ENCODE measurements around the gene FBXO22.

Gene FBXO22

GRCh38 chr15:75891895-75892294, 11.8 kb upstream of the FBXO22 start:
- Histone ChIP-seq H3F3A (ENCODE audit: control insufficient read depth, insufficient read depth) (peaks cover 2% of the 10 kb centered on the region; the same call in 1 of the 2 replicates), H3K9me2 (replicated peaks; ENCODE audit: control insufficient read depth, low read length) (no peaks in the 10 kb centered on the region), H3K79me2 (ENCODE audit: control insufficient read depth, low read length) (no peaks in the 10 kb centered on the region), H3K36me3 (ENCODE audit: control insufficient read depth, low read length) (peaks cover 18% of the 10 kb centered on the region), H3K4me1 (ENCODE audit: control insufficient read depth, low read length) (no peaks in the 10 kb centered on the region), H4K20me1 (ENCODE audit: control insufficient read depth, insufficient read depth, low read depth, low read length) (no peaks in the 10 kb centered on the region), H3K4me3 (ENCODE audit: low read length) (no peak overlapping the region), H3K27ac (ENCODE audit: low read depth, low read length) (no peak overlapping the region), H3K4me2 (ENCODE audit: low read length) (no peak overlapping the region), H3K27me3 (ENCODE audit: control insufficient read depth, low read length) (no peaks in the 10 kb centered on the region), H3K9me3 (ENCODE audit: control insufficient read depth, insufficient read depth, low read length) (no peaks in the 10 kb centered on the region)
- TF ChIP-seq EZH2phosphoT487 (IDR thresholded peaks at IDR 0.05; ENCODE audit: borderline replicate concordance, low read length) (no peak), CTCF (IDR thresholded peaks at IDR 0.05; ENCODE audit: low read depth, low read length, poor library complexity, severe bottlenecking) (no peak)

- no peaks in the 10 kb centered on the region for H3K9me3 ChIP-seq (ENCODE audit: control insufficient read depth, insufficient read depth, low read length)
- H3F3A ChIP-seq (ENCODE audit: control insufficient read depth, insufficient read depth) = peaks cover 7% of the 10 kb centered on the region; the same call in 1 of the 2 replicates
- H4K20me1 ChIP-seq (ENCODE audit: control insufficient read depth, insufficient read depth, low read depth, low read length) = no peaks in the 10 kb centered on the region
- H3K4me3 ChIP-seq (ENCODE audit: low read length) = no peak overlapping the region
- H3K27me3 ChIP-seq (ENCODE audit: control insufficient read depth, low read length) = no peaks in the 10 kb centered on the region
- TF ChIP-seq EZH2phosphoT487 (IDR thresholded peaks at IDR 0.05; ENCODE audit: borderline replicate concordance, low read length) (no peak), CTCF (IDR thresholded peaks at IDR 0.05; ENCODE audit: low read depth, low read length, poor library complexity, severe bottlenecking) (no peak)
- no peaks in the 10 kb centered on the region for H3K79me2 ChIP-seq (ENCODE audit: control insufficient read depth, low read length)
- no peaks in the 10 kb centered on the region for H3K4me1 ChIP-seq (ENCODE audit: control insufficient read depth, low read length)
- H3K9me2 ChIP-seq (replicated peaks; ENCODE audit: control insufficient read depth, low read length) = no peaks in the 10 kb centered on the region
- no peak overlapping the region for H3K4me2 ChIP-seq (ENCODE audit: low read length)
- no peak overlapping the region for H3K27ac ChIP-seq (ENCODE audit: low read depth, low read length)
- H3K36me3 ChIP-seq (ENCODE audit: control insufficient read depth, low read length) = peaks cover 6% of the 10 kb centered on the region
Measured at GRCh38 chr15:75895731-75896130, 7.9 kb upstream of the FBXO22 start.

DNA sequence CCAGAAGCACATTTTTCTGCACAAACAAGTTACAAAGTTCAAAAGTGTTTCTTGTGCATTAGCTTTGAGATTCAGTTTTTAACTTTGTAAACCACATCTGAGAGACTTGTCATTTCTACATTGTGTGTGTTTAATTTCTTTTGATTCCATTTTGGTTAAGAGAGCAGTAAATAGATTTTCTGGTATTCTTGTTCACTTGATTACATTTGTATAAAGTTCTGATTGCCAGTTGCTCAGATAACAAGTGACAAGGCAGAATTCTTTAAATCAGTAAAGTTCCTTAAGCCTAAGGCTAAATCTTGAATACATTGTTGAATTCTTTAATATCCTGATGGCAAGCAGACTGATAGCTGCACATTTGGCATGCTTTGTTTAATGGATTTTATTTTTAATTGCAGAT, 3.1 kb upstream of the FBXO22 start:
- Histone ChIP-seq H3K27ac (ENCODE audit: low read depth, low read length) (no peak overlapping the region), H3K79me2 (ENCODE audit: control insufficient read depth, low read length) (peaks cover 17% of the 10 kb centered on the region), H3K9me2 (replicated peaks; ENCODE audit: control insufficient read depth, low read length) (no peaks in the 10 kb centered on the region), H4K20me1 (ENCODE audit: control insufficient read depth, insufficient read depth, low read depth, low read length) (no peaks in the 10 kb centered on the region), H3K4me2 (ENCODE audit: low read length) (no peak overlapping the region), H3F3A (ENCODE audit: control insufficient read depth, insufficient read depth) (peaks cover 7% of the 10 kb centered on the region; the same call in 1 of the 2 replicates), H3K27me3 (ENCODE audit: control insufficient read depth, low read length) (no peaks in the 10 kb centered on the region), H3K36me3 (ENCODE audit: control insufficient read depth, low read length) (peaks cover 6% of the 10 kb centered on the region), H3K4me3 (ENCODE audit: low read length) (no peak overlapping the region), H3K4me1 (ENCODE audit: control insufficient read depth, low read length) (peaks cover 14% of the 10 kb centered on the region), H3K9me3 (ENCODE audit: control insufficient read depth, insufficient read depth, low read length) (no peaks in the 10 kb centered on the region)
- TF ChIP-seq EZH2phosphoT487 (IDR thresholded peaks at IDR 0.05; ENCODE audit: borderline replicate concordance, low read length) (no peak), CTCF (IDR thresholded peaks at IDR 0.05; ENCODE audit: low read depth, low read length, poor library complexity, severe bottlenecking) (no peak)
